Raji (cell line): ENCODE results near the gene ELMOD3.

ENCODE experiments used
- POLR2A ChIP-seq: IDR thresholded peaks from 2 replicates; pipeline ENCODE4 v1.6.1; 2011; ENCODE audit warnings: low read depth, low read length, control low read depth; ENCODE audit not compliant: insufficient read depth

ELMOD3 gene

GRCh38 chr2:85394261-85394681 is 39.7 kb downstream of the ELMOD3 start:
- no peak for TF ChIP-seq POLR2A

DNA sequence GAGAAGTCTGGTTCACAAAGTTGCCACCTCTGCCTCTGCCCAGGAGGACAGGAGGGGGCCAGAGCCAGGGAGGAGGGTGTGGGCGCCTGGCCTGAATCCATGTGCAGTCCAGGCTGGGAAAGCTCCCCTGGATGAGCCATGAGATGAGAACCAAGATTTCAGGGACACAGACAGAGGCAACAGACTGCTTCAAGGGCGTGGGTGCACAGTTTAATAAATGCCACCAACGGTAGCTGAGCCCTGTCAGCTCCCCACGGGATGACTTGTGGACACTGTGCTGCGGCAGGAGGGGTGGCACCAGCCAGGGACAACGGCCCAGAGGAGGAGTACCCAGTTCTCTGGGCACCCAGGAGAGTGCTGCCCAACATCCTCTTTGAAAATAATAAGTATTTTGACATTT is 40.4 kb downstream of the ELMOD3 start:
- no peak for TF ChIP-seq POLR2A

- TF ChIP-seq POLR2A = no peak
Observed at GRCh38 chr2:85395912-85396475, 41.4 kb downstream of the ELMOD3 start.

DNA sequence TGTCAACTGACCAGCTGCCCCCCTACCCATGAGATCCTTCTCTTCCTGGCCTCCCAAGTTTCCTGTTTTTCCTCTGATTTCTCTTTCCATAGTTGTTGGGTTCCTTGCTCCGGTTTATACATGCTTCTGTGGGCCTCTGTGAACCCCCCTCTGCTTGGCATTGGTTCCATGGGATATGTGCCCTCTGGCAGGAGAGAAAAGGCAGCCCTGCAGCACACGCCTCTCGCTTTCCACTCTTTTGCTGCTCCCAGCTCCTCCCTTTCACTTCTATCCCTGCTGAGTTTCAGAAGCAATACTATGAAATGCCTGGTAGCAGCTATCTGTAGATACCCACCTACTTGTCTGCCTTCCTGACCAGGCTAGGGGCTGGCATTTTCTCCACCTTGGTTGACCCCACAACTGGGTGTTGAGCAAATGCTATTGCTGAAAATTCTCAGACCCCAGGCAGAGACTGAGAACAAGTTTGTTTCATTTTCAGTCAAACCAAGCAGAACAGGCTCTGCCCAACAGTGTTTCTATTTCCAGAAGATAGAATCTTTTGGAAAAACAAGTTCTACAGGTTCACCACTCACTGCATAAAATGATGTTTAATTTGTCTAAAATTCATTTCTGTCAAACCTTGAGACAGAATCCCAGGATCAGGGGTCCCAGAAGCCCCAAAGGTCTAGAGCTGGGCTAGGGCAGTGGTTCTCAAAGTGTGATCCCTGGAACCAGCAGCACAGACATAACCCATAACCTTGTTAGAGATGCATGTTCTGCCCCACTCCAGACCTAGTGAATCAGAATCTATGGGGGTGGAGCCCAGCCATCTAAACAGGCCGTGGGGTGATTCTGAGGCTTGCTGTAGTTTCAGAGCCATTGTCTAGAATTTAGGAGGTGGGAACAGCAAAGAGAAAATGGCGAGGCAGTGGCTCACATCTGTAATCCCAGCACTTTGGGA is 42.2 kb downstream of the ELMOD3 start:
- no peak for TF ChIP-seq POLR2A

GRCh38 chr2:85397925-85398331 is 43.4 kb downstream of the ELMOD3 start:
- TF ChIP-seq POLR2A = no peak

DNA sequence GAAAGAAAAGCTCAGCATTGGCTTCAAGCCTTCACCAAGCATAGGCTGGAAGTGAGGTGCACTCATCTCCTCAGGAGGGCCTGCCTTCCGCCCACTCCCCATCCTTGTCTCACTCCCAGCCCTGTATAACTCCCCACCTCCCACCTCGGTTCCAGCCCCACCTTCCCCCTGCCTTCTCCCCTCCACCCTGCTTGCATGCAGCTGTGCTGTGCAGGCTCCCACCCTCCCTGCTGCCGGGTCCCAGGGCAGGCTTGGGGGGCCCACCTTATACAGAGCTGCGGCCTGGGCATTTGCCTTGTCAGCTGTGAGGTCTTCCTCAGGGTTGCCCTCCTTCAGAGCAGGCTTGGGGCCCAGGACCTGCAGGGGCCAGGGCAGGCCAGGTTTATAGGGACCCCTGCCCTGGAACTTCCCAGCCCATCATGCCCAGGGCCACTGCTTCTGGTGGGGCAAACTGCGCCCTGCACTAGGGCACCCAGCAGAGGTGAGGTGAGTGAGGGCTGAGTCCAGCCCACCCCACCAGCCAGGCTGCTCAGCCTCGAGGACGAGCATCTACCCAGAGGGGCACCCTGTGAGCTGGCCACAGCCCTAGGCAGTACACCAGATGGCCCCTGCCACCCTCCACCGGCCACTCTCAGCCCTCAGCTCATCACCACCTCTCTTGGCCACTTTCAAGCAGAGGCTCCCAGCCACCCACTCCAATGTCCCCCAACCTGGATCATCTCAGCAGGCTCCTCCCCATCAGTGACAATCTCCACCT is 44.0 kb downstream of the ELMOD3 start:
- no peak for TF ChIP-seq POLR2A

GRCh38 chr2:85399183-85399455 is 44.5 kb downstream of the ELMOD3 start:
- no peak for TF ChIP-seq POLR2A

GRCh38 chr2:85400023-85400422 is 45.5 kb downstream of the ELMOD3 start:
- TF ChIP-seq POLR2A = no peak

- TF ChIP-seq POLR2A = no peak
Observed at GRCh38 chr2:85400541-85401463, 46.2 kb downstream of the ELMOD3 start.

DNA sequence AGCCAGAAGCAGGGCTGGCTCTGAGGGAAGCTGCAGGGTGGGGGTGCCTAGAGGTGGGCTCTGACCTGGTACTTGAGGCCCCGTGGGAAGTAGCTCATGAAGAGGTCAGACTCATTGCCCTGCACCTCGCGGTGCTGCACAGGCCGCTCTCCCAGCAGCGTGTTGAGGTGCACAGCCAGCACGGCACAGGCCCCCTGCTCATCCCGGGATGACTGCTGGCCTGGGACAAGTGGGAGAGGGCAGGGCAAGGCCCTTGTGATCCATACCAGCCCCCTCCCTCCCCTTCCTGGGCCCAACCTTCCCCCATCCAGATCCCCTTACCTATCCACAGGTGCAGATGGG is 46.9 kb downstream of the ELMOD3 start:
- TF ChIP-seq POLR2A = no peak

- TF ChIP-seq POLR2A = no peak
Observed at GRCh38 chr2:85401844-85402243, 47.3 kb downstream of the ELMOD3 start.

DNA sequence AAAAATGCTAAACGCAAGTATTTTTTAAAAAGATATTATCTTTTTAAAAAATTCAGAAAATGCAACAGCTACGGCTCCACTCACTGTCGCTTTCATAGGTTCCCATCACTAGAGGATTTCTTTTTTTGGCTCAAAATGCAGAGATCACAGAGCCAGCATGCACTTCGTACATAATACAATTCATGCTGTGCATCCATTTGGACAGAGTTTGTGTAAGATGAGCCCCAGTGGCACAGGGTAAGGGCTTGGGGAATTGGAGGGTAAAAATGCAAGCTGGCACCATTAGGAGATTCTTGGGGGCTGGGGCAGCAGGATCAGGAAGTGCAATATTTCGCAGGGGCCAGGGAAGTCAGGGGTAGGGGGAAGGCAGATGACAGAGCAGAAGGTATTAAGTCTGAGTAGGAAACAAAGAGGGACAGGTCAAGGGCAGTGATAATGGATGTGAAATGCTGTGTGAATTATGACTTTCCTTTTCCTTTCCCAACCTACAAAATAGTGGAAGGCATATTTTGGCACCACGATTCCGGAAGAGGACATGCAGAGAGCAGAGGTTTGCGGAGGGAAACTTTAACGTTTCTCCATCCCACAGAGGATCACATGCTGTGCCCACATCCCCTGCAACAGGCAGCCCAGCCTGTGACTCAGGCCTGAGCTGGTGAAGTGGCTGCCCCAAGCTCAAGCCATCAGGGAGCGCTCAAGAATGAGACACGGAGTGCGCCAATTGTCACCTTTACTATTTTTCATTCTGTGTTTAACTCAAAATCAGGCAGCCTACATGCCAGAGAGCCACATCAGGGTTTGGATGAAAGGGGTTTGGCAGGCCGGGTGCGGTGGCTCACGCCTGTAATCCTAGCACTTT is 50.9 kb downstream of the ELMOD3 start:
- TF ChIP-seq POLR2A = no peak

GRCh38 chr2:85409845-85410583 is 55.4 kb downstream of the ELMOD3 start, which contains the start of gene CAPG:
Gene CAPG (minus strand): TSS chr2:85410366. CDS start chr2:85402145, 8,221 bp downstream.
- TF ChIP-seq POLR2A = peak; percentile 44; the same call in 1 of the 2 replicates
